Tibial nerve (tissue), 4 donors: Measurements from ENCODE around the gene KCNQ4.

Source experiments
- EP300 ChIP-seq, 2 donors: sonication (generic); formaldehyde crosslinking; IDR thresholded peaks; one replicate each; pipeline ENCODE4 v1.6.1; 2017; ENCODE audit warnings: antibody characterized with exemption in 2 of 2, mild to moderate bottlenecking in 1 of 2
- POLR2A ChIP-seq, 2 donors: fragments of 450-650 bp; IDR thresholded peaks; one replicate each; pipeline ENCODE4 v1.6.1; 2017; ENCODE audit warnings: antibody characterized with exemption in 2 of 2, mild to moderate bottlenecking in 2 of 2, moderate library complexity in 2 of 2
- TF ChIP-seq, protein P1 (sequence below), 5 experiments: fragments of 200-600 bp in 3 of 5; fragments of 450-650 bp in 2 of 5; sonication (generic) in 3 of 5; IDR thresholded peaks; one replicate each; pipeline ENCODE4 v1.5.1; 2016 to 2019; ENCODE audit warnings: antibody characterized with exemption in 5 of 5, mild to moderate bottlenecking in 3 of 5, moderate library complexity in 2 of 5

DNA sequence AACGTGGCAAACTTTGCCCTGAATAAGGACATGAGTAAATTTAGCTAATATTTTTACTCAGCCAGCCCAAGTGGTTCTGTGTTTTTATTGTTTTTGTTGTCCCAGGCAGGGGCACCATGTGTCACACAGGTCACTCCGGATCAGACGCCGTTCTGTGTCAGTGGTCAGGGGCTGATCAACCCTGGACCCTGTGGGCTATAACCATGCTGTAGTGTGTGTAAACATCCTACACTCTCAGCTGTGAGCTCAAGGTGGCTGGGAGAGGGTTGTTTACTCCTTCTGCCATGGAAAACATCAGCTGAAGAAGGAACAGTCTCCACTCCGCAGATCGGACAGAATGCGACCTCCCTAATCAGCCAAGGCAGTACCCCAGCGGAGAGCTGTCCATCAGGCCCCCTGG, 26.5 kb upstream of the KCNQ4 start:
- TF ChIP-seq POLR2A (IDR thresholded peaks at IDR 0.05) (no peak), EP300 (IDR thresholded peaks at IDR 0.05) (no peak)
- TF ChIP-seq, protein P1, sequence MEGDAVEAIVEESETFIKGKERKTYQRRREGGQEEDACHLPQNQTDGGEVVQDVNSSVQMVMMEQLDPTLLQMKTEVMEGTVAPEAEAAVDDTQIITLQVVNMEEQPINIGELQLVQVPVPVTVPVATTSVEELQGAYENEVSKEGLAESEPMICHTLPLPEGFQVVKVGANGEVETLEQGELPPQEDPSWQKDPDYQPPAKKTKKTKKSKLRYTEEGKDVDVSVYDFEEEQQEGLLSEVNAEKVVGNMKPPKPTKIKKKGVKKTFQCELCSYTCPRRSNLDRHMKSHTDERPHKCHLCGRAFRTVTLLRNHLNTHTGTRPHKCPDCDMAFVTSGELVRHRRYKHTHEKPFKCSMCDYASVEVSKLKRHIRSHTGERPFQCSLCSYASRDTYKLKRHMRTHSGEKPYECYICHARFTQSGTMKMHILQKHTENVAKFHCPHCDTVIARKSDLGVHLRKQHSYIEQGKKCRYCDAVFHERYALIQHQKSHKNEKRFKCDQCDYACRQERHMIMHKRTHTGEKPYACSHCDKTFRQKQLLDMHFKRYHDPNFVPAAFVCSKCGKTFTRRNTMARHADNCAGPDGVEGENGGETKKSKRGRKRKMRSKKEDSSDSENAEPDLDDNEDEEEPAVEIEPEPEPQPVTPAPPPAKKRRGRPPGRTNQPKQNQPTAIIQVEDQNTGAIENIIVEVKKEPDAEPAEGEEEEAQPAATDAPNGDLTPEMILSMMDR (IDR thresholded peaks at IDR 0.05), result no peak
